Ovary (tissue), 3 donors: ENCODE data around the gene SLC25A1.

Experiments used
- CTCF ChIP-seq, 3 donors: fragments of 450-650 bp in 2 of 3; fragments of 200-600 bp in 1 of 3; IDR thresholded peaks; one replicate each; pipeline versions ENCODE4 v1.5.1 to v1.8.0; 2016 to 2022; ENCODE audit warnings: antibody characterized with exemption in 3 of 3, mild to moderate bottlenecking in 1 of 3
- EP300 ChIP-seq: sonication (generic); formaldehyde crosslinking; IDR thresholded peaks from one replicate; pipeline ENCODE4 v1.6.1; 2017; ENCODE audit warnings: antibody characterized with exemption
- POLR2A ChIP-seq: fragments of 450-650 bp; IDR thresholded peaks from one replicate; pipeline ENCODE4 v1.6.1; 2017; ENCODE audit warnings: antibody characterized with exemption, mild to moderate bottlenecking, moderate library complexity
- donor health status: DM: no; HTN: no; CAD: no.

GRCh38 chr22:19204640-19205039 lies 26.1 kb upstream of the SLC25A1 start:
- no peak for TF ChIP-seq CTCF (IDR thresholded peaks at IDR 0.05)
- no peak for TF ChIP-seq POLR2A
- no peak for TF ChIP-seq EP300
